GM19099 (cell line): Measurements from ENCODE around the gene LAMTOR3.

Experiments
- POLR2A ChIP-seq: IDR thresholded peaks from 3 replicates; pipeline ENCODE4 v1.6.1; 2011; ENCODE audit warnings: low read depth; ENCODE audit not compliant: insufficient read length; ENCODE audit errors: extremely low read depth

Gene LAMTOR3

GRCh38 chr4:99894161-99894997 is at the start of gene LAMTOR3:
Gene LAMTOR3 (minus strand): TSS chr4:99894427. CDS start chr4:99893963, 464 bp downstream.
- peak; percentile 73 for TF ChIP-seq POLR2A

- no peak for TF ChIP-seq POLR2A
Measured at GRCh38 chr4:99938243-99938753, 44.1 kb upstream of the LAMTOR3 start.

GRCh38 chr4:99934891-99935290 is 40.7 kb upstream of the LAMTOR3 start:
- TF ChIP-seq POLR2A: no peak

GRCh38 chr4:99927566-99927965 is 33.3 kb upstream of the LAMTOR3 start:
- TF ChIP-seq POLR2A: no peak

GRCh38 chr4:99921174-99921573 is 26.9 kb upstream of the LAMTOR3 start:
- no peak for TF ChIP-seq POLR2A

- TF ChIP-seq POLR2A: no peak
Measured at GRCh38 chr4:99918656-99919055, 24.4 kb upstream of the LAMTOR3 start.

GRCh38 chr4:99917575-99917974 is 23.3 kb upstream of the LAMTOR3 start:
- TF ChIP-seq POLR2A: no peak

GRCh38 chr4:99915449-99915848 is 21.2 kb upstream of the LAMTOR3 start:
- no peak for TF ChIP-seq POLR2A

- no peak for TF ChIP-seq POLR2A
Measured at GRCh38 chr4:99894998-99895397, 771 bp upstream of the LAMTOR3 start.

- no peak for TF ChIP-seq POLR2A
Measured at GRCh38 chr4:99893839-99894160, 427 bp downstream of the LAMTOR3 start.

GRCh38 chr4:99893029-99893428 is 1.2 kb downstream of the LAMTOR3 start:
- TF ChIP-seq POLR2A: no peak

- no peak for TF ChIP-seq POLR2A
Measured at GRCh38 chr4:99891351-99891750, 2.9 kb downstream of the LAMTOR3 start.

- no peak for TF ChIP-seq POLR2A
Measured at GRCh38 chr4:99887837-99888236, 6.4 kb downstream of the LAMTOR3 start.

- TF ChIP-seq POLR2A: no peak
Measured at GRCh38 chr4:99886146-99886545, 8.1 kb downstream of the LAMTOR3 start.

- TF ChIP-seq POLR2A: no peak
Measured at GRCh38 chr4:99885687-99886086, 8.5 kb downstream of the LAMTOR3 start.

- no peak for TF ChIP-seq POLR2A
Measured at GRCh38 chr4:99885063-99885664, 9.1 kb downstream of the LAMTOR3 start.
